Amniotic stem cell (primary cell): Measurements from ENCODE around the gene TMEM236.
"Not testable (repeated sequence)": the region's sequence is repeated elsewhere in the genome, so short reads cannot be mapped to it uniquely, and the experiment has no call there.

Experiments
- DNase-seq: peaks from one replicate; lab custom pipeline; 2025; lab: John Stamatoyannopoulos, UW

The TMEM236 gene, protein sequence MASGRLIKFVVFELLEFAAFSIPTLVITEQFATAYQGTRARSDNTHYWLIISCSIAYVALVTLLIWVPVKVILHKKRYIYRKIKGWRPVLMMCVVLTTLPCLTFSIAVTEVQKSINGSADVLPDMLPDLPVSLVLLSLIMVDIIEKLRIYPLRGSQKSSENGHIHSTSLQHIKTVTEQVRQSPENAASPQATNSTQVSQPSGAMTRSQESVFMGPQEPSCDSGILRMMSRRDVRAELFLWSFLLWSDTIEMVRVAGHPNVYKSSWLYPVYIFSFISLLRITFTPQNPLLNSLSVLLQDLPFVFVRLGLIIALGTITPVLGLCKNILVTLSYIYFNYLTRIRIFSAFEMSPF

DNA sequence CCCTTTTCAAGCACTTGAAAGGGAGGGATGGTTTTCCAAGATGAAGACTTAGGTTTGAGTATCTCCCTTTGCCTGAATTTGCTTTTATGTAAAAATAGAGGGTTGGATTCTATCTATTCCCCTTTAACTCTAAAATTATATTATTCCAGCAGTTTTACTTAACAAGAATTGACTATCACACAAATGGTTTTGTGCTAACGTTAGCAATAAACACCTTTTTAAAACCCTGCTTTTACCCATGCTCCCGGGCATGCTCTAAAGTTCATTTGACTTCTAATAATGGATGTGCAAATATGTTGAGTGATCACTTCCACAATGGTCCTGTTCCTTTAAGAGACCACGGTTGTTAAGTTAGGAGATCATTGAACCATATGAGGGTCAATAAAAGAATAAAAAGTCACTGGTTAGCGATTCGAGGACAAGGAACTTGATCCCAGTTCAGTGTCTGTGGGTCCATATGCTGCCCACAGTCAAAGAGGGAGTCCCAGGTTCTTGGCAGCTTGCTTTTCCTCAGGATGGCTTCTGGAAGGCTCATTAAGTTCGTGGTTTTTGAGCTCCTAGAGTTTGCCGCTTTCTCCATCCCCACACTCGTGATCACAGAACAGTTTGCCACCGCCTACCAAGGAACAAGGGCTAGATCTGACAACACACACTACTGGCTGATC, at the start of gene TMEM236:
Gene TMEM236, plus strand, starts transcription at position 421 of the 665 bp plus-strand sequence. Its CDS starts 95 bp downstream, at position 516.
- no peak for DNase-seq

DNA sequence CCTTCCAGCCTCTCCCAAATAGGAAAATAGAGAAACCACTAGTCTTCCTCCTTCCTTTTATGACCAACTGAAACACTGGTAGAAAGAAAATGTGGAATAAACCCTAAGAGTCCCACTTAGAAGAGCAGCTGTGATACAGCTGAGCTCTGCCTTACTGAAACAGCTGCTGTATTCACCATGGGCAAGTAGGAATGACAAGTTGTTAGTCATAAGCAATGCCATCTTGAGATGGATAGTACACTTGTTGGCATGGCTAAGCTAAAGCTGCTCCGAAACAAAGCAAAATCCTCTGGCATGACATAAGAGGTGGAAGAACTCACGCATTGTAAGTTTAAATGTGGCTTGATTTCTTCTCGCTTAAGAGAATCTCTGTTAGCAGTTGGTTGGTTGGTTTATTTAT, 48.3 kb upstream of the TMEM236 start:
- no peak for DNase-seq

DNA sequence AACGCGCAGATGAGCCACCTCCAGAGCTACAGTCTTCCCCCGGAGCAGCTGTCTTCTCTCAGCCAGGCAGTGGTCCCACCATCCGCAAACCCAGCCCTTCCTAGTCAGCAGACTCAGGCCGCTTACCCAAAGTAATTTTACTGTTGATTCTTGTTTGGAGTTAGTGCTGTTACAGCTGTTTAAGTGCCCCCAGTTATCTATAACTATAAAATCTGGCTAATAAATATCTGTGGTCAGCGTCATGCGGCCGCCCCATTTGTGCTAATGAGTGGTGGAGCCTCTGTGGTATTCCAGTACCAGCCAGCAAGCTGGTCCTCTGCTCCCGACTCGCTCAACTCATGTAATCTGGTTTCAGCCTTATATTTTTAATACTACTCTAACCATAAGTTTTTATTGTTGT, 43.2 kb upstream of the TMEM236 start:
- DNase-seq = no peak

DNA sequence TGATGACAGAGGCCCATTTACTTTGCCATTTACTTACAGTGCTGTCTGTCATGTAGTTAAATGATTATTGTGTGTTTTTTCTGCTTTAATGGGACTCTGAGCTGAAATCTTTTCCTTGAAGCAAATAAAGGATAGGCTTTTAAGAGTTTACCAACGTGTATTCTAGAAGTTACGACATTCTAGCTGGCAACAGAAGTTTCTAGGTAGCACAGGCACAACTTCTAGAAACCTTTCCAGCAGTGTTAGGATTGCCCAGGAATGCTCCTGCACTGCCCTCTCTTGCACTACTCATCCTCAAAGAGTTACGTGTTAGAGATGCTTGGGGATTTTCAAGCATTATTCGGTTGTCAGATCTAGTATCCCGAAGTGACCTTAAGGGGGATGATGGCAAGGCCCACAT, 42.5 kb upstream of the TMEM236 start:
- no peak for DNase-seq

DNA sequence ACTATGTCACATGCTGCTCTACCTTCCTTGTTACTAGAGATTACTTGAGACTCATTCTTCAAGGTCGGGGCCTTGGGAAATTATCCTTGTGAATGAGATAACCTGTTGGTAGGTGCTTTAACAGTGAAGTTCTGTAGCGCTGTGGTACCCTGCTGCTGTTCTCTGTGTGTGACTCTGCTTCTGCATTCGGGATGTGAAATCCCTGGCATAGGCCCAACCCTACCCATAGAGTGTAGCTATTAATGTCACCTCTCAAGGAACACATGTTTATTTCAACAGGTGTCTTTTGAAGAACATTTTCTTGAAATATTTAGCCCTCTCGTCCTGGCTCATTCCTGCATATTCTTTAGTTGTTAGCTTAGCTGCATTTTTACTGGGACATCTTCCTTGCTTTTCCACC, 41.8 kb upstream of the TMEM236 start:
- DNase-seq = no peak

DNA sequence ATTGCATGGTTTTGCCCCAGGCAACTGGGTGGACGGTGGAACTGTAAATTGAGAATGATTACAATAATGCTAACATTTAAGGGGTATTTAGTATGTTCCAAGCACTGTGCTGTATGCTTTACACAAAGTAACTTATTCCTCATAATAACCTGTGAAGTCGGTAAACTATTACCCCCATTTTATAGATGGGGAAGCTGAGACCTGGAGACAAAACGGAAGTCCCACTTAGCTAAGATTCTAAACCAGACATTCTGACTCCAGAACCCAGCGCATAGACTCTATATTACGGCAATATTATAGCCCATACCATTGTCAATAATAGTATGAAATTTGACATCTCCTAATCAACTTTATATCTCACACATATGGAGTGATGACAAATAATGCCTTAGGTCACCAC, 39.9 kb upstream of the TMEM236 start:
- no peak for DNase-seq

DNA sequence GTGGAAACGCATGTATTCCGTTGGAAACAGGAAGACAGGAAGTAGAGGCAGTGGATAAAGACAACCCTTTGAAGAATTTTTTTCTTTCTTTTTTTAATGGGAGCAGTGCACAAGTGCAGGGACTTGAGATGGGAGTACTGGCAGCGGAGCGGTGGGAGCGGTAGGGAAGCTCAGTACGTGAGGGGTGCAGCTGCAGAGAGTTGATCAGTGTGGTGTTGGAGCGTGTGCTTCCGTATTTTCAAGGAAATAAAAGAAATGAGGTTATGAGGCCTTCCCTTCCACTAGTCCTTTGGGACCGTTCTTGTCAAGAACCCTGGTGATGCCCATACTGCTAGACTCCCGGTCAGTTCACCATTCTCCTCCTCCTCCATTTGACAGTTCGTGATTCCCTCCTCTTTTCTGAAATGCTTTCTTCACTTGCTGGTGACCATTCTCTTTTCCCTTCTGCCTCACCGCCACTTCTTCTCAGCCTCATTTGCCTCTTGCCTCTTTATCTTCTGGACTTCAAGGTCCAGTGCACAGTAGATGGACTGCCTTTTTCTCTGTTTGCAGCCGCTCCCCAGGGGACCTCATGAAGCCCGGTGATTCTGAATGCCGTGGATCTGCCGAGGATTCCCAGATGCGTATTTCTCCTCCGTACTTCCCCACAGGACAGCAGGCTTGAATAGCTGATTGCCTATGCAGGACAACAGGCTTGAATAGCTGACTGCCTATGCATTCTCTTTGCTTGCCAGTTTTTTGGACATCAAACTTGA, 39.1 kb upstream of the TMEM236 start:
- no peak for DNase-seq

DNA sequence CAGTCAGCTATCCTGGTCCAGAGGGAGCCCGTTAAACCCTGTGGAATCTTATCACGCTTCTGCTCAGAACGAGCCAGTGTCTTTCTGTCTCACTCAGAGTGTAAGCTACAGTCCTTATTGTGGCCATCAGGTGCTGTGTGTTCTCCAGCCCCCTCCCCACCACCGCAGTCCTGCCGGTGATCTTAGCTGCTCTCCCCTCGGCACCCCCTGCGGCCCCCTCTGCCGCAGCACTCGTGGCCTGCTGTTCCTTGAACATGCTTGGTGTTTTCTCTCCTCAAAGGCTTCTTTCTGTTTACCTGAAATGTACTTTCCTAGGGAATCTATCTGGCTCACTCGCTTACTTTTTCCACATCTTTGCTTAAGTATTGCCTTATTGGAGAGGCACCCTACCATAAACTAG, 38.2 kb upstream of the TMEM236 start:
- no peak for DNase-seq

DNA sequence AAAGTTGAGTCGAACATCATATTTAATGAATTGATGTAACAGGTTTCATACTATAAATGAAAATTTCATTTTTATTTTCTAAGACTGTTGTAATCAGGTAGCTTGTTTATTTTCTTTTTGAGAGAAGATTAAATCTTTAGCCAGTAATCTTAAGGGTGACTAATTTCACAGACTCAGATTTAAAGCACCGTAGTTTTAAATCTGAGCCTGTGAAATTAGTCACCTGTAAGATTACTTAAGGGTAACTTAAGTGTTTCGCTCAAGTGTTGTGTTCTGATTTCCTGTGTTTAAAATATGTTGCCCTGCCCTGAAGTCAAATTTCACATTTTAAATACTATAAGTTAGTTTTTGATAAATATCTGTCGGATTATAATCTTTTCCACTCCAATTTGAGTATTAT, 35.8 kb upstream of the TMEM236 start:
- no peak for DNase-seq

DNA sequence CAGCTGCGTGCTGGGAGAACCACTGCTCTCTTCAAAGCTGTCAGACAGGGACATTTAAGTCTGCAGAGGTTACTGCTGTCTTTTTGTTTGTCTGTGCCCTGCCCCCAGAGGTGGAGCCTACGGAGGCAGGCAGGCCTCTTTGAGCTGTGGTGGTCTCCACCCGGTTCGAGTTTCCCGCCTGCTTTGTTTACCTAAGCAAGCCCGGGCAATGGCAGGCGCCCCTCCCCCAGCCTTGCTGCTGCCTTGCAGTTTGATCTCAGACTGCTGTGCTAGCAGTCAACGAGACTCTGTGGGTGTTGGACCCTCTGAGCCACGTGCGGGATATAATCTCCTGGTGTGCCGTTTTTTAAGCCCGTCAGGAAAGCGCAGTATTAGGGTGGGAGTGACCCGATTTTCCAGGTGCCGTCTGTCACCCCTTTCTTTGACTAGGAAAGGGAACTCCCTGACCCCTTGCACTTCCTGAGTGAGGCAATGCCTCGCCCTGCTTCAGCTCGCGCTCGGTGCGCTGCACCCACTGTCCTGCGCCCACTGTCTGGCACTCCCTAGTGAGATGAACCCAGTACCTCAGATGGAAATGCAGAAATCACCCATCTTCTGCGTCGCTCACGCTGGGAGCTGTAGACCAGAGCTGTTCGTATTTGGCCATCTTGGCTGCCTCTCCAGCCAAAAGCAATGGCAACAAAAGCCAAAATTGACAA, 29.5 kb upstream of the TMEM236 start:
- not testable (repeated sequence) for DNase-seq

DNA sequence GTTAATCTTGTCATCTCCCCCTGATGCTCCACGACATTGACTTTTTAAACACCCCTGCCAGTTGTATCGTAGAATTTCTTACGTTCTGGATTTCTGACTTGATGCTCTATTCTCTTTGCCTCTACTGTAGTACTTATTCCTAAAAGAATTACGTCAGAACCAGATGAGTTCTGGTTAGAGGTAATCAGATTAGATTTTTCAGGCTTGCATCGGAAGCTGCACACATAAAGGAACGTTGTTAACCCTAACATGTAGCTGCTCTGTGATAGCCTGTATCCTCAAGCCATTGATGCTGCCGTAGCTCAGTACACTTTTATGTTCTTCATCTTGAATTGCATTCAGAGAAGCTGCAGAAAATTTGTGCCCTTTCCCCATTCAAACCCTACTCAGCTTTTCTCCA, 26.3 kb upstream of the TMEM236 start:
- no peak for DNase-seq

DNA sequence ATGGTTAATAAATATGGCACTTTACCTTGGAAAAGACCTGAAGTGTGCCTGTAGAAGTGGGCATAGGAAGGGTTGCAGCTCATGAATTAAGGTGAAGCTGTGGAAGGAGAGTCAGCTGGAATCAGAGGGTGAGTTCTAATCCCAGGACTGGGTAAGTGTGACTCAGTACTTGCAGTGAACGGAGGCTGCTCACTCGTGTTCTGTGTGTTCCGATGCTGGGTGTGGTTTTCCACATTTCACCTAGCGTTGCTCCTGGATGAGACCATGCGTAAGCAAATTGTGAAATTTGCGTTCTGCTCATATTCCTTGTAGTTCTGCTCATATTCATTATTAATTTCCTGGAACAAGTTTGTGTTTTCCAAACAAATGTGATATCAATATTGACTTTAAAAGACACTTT, 22.4 kb upstream of the TMEM236 start:
- no peak for DNase-seq

DNA sequence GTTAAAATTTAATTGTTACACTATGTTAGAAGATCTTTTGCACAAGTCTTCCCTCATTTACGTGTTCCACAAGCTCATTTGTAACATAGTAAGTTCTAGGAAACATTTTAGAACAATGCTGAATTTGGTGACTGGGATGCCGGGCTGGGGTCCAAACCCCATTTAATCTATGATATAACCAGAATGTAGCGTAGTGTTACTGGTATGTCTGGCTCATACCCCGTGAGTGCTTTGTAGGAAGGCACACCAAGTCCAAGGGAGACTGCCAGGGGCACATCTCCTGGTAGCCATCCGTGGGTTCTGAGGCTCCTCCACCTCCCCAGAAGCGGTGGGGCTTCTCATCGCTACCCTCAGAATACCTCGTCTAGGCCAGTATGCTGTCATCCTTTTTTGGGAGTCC, 21.3 kb upstream of the TMEM236 start:
- DNase-seq = no peak

DNA sequence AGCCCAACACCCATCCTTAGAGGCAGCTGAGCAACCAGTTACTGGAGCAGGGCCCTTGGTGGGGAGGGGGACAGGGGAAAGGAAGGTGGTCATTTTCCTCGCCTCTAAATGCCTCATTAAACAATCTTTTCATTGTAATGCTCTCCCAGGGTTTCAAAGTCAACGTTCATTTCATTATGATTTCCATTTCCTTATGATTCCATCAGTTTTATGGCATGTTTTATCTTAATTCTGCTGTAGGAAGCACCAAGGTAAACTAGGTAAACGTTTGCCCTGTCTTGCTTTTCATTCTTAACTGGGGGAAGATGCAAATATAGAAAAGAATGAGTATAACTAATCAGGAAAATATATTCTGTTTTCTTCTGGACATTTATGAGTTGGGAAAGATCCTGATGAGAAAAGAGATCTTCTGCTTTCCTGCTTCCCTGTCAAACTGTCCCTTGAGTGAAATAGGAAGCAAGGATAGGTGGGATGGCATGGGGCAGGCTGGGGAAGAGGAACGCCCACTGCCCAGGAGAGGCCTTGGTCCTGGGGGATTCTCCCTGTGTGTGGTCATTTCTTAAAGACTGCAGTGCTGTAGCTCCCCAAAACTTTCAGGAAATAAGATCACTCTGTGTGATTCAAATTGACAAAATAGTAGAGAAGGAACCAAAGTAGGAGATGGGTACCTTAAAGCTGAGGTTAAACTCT, 20.5 kb upstream of the TMEM236 start:
- no peak for DNase-seq

DNA sequence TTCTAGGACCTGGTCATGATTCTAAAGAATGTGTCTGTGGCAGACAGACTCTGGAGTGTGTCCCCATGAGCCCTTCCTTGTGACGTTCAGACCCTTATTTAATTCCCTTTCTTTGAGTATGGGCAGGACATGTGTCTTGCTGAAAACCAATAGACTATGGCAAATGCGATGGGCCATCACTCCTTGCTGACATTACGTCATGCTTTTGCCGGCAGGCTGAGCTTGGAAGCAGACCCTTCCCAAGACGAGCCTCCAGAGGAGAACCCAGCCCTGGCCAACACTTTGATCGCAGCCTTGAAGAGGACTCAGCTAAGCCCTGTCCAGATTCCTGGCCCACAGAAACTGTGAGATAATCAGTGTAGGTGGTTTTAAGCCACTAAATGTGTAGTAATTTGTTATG, 18.4 kb upstream of the TMEM236 start:
- DNase-seq = no peak

DNA sequence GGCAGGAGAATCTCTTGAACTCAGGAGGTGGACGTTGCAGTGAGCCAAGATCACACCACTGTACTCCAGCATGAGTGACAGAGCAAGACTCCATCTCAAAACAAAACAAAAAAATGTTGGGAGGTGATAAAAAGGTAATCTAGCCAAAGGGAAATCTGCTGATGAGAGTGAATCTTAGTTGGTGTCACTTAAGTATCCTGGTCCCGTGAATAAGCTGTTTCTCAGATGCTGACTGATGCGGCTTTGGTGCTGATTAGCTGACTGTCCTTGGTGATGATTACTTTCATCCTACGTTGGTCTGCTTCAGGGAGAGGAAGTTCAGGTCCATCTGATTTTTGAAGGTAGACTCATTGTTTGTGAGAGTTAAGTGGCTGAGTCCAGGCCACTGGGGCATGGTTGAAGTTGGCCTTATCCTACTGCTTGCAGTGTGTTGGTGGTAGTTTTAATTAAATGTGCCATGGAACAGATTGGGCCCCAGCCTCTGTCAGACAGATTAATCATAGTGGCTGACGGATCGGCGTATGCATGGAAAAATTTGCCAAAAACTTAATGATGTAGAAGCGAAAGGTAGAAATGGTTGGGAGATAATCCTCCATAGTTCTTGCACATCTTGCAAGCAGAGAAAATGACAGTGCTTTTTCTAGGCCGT, 17.4 kb upstream of the TMEM236 start:
- DNase-seq = no peak

DNA sequence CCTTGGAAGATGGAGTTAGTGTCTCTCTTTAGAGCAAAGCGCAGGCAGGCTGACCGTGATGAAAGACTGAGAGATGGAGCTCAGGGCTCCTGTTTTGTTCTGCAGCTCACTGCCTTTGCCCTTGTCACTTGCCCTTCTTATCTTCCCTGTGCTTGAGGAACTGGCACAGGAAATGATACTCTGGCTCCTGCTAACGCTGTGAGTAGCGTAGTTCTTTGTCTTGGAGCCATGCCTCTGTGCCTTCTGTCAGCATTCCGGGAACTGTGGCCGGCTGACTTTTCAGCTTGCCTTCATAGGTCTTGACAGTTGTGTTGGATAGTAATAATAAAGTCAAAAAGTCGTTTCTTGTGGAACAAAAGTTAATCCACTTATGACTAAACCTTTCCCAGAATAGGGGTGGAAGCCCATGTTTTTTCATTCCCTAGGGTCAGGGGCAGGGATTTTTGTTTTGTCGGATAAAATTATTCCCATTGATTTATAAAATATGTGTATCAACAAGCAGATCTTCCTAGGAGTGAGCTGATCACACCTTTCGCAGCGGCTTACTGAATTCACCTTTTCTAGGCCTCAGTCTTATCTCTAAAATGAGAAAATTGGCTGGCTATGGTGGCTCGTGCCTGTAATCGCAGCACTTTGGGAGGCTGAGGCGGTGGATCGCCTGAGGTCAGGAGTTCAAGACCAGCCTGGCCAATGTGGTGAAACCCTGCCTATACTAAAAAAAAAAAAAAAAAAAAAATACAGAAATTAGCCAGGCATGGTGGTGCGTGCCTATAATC, 16.6 kb upstream of the TMEM236 start:
- no peak for DNase-seq

DNA sequence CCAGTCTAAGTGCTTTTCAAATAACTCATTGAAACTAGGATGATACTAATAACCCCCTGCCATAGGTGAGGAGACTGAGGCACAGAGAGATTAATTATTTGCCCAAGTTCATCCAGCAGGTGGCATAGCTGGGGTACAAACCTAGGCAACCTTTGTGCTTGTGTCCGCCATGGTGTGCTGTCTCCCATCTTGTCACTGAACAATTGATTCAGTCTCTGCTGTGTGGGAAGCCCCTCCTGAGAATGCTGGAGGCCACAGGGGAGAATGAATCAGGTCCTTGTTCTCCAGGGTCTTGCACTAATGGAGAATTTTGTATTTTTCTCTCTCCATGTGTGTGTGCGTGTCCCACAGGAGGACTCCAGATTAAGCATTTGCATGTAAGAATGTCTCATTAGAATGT, 15.8 kb upstream of the TMEM236 start:
- no peak for DNase-seq

DNA sequence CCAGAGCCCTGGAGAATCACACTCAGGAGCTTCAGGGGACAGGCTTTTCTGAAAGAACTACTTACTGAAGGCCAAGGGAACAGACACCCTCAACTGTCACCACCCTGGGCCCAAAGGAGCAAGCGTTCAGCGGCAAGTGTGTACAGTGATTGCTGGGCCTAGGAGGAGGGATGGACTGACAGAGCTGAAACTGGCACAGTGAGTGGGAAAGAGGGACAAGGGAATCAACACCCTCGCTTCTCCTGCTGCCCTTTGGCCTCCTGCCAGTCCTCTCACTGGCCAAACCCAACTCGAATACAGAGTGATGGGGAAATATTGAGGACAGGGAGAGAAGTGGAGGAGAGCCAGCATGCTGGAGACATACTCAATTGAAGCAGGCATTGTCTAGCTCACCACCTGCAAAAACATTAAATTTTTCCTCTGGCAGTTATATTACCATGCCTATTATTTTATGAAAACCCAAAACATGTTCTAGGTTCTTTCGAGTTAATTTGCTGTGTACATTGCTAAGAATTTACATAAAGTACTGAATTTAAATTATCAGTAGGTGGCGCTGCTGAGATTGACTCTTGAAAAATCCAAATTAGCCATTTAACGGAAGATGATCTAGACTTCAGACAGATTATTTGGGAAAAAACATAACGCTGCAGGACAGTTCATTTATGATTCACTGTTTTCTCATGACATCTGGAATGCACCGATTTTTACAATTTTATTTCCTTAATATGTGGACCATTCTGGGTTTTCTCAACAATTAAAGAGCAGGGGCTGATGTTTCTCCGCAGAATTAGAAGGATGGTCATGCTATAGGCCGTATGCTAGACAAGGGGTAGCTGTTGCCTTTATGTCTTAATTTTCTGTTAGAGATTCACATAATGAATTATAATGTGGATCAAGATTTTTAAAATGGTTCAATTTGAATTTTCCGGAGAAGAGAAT, 14.7 kb upstream of the TMEM236 start:
- DNase-seq = peak; percentile 26
